ENCODE data around the gene RABEP2. TPM values are rescaled to one million over a fixed set of nuclear protein-coding genes. Genes with fewer than 3 reads are reported as not detected.

RABEP2 gene
- polyA plus RNA-seq, 2 of the 4 experiments (the other 2 are of a cell fraction), result 6.0 to 13.7 TPM

DNA sequence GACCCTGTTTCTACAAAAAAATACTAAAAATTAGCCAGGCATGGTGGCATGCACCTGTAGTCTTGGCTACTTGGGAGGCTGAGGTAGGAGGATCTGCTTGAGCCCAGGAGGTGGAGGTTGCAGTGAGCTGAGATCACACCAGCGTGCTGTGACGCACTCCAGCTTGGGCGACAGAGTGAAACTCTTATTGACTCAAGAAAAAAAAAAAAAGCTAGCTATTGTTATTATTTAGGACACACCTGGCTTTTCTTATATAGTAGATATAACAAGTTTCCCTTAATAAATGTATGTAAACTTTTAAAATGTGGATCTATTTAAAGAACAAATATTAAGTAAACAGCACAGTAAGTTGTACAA lies 1.8 kb downstream of the RABEP2 start:
- Histone ChIP-seq H3K27ac (no peak overlapping the region), H3K4me3 (no peak overlapping the region), H3K9me3 (no peaks in the 10 kb centered on the region), H3K4me2 (no peak overlapping the region), H3K4me1 (peaks cover 10% of the 10 kb centered on the region; the same call in 2 of the 3 replicates)
- ATAC-seq (no peak), FAIRE-seq (no peak), DNase-seq (ENCODE audit: low read depth in 1 of 2, low spot score in 1 of 2) (no peak)
- POLR2A ChIA-PET, result no interaction called here
- TF ChIP-seq MAFK (IDR thresholded peaks at IDR 0.05; ENCODE audit: partially characterized antibody) (no peak), POLR2AphosphoS2 (conservative IDR thresholded peaks at IDR 0.05; ENCODE audit: low read length) (no peak), HOXA7 (CRISPR knock-in tag; IDR thresholded peaks at IDR 0.05) (no peak), ZC3H11A (IDR thresholded peaks at IDR 0.05) (no peak), CBX2 (IDR thresholded peaks at IDR 0.05; ENCODE audit: borderline replicate concordance, low read depth) (no peak), CHD2 (IDR thresholded peaks at IDR 0.05; ENCODE audit: low read length, partially characterized antibody) (no peak)
- CTCF ChIA-PET, result interaction anchor here (1.1 to 4.0 kb wide), 7 partner anchors 9 to 51 kb away, joined by 3 to 12 read pairs (median 6); no protein-coding TSS in a partner anchor
- WGBS (ENCODE audit: missing lambda C conversion rate), result 87% methylated on average over 3 of the region's 3 CpGs

- H3K9me3 ChIP-seq, result no peaks in the 10 kb centered on the region
- no peak for FAIRE-seq
- CTCF ChIA-PET, result interaction anchor here (1.0 to 8.5 kb wide), 2 partner anchors 26 to 49 kb away, joined by 3 to 55 read pairs; no protein-coding TSS in a partner anchor
- WGBS (ENCODE audit: missing lambda C conversion rate), result 97% methylated on average over 3 of the region's 3 CpGs
- H3K4me2 ChIP-seq, result no peak overlapping the region
- TF ChIP-seq RARB (CRISPR knock-in tag; IDR thresholded peaks at IDR 0.05) (no peak), RFX5 (IDR thresholded peaks at IDR 0.05) (no peak), FOSL2 (IDR thresholded peaks at IDR 0.05) (no peak), FOSL2 (CRISPR knock-in tag; IDR thresholded peaks at IDR 0.05) (no peak), CHD2 (IDR thresholded peaks at IDR 0.05; ENCODE audit: low read length, partially characterized antibody) (no peak), POLR2AphosphoS2 (conservative IDR thresholded peaks at IDR 0.05; ENCODE audit: low read length) (no peak), EHMT2 (IDR thresholded peaks at IDR 0.05; ENCODE audit: low read depth) (no peak), TP53 (CRISPR knock-in tag; IDR thresholded peaks at IDR 0.05) (no peak), CEBPB (IDR thresholded peaks at IDR 0.05) (no peak), ZC3H11A (IDR thresholded peaks at IDR 0.05) (no peak), CTCF (IDR thresholded peaks at IDR 0.05) (no peak), ZFP36 (IDR thresholded peaks at IDR 0.05; ENCODE audit: borderline replicate concordance, partially characterized antibody) (no peak), KDM5A (IDR thresholded peaks at IDR 0.05) (no peak), NFE2L2 (conservative IDR thresholded peaks at IDR 0.05; ENCODE audit: low read length) (no peak), ZNF302 (CRISPR knock-in tag; IDR thresholded peaks at IDR 0.05) (no peak), HOXA7 (CRISPR knock-in tag; IDR thresholded peaks at IDR 0.05) (no peak), NPAS2 (CRISPR knock-in tag; IDR thresholded peaks at IDR 0.05; ENCODE audit: borderline replicate concordance) (no peak), ZSCAN20 (CRISPR knock-in tag; IDR thresholded peaks at IDR 0.05) (no peak)
- H3K27ac ChIP-seq, result no peak overlapping the region
- DNase-seq (ENCODE audit: low read depth in 1 of 2, low spot score in 1 of 2), result no peak
- no peak overlapping the region for H3K4me3 ChIP-seq
- H3K4me1 ChIP-seq, result 0 out of 3 replicates have a peak, but pooled peaks cover 5% of the 10 kb centered on the region
- ATAC-seq, result no peak
- POLR2A ChIA-PET, result no interaction called here
Measured at GRCh38 chr16:28918698-28919097, 6.3 kb downstream of the RABEP2 start.

DNA sequence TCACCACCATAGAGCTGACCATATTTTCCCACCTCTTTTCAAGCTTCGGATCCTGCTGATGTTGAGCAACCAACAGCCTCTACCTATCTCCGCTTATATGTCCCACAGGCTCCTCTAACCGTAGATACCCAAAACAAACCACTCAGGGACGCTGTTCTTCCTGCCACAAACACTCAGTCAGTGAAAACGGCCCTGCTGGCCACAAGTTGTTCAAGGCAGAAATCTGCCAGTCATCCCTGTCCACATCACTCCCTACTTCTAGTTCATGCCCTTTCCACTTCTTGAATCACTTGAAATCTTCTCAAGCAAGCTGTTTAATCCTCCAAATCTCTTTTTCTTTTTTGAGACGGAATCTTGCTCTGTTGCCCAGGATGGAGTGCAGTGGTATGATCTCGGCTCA lies 7.9 kb downstream of the RABEP2 start:
- TF ChIP-seq REST (IDR thresholded peaks at IDR 0.05) (no peak), PHF8 (IDR thresholded peaks at IDR 0.05; ENCODE audit: borderline replicate concordance, low read depth) (no peak), TP53 (CRISPR knock-in tag; IDR thresholded peaks at IDR 0.05) (no peak), NFE2L2 (conservative IDR thresholded peaks at IDR 0.05; ENCODE audit: low read length) (peak; percentile 71), EHF (CRISPR knock-in tag; IDR thresholded peaks at IDR 0.05) (no peak), HOXB13 (CRISPR knock-in tag; IDR thresholded peaks at IDR 0.05; ENCODE audit: low read depth) (no peak), KDM5A (IDR thresholded peaks at IDR 0.05) (no peak), HOXB5 (CRISPR knock-in tag; IDR thresholded peaks at IDR 0.05) (no peak), ZNF302 (CRISPR knock-in tag; IDR thresholded peaks at IDR 0.05) (no peak)
- Histone ChIP-seq H3K4me3 (no peak overlapping the region), H3K4me1 (0 out of 3 replicates have a peak, but pooled peaks cover 5% of the 10 kb centered on the region), H3K27ac (no peak overlapping the region), H3K9me3 (no peaks in the 10 kb centered on the region), H3K4me2 (no peak overlapping the region)
- WGBS (ENCODE audit: missing lambda C conversion rate), result 87% methylated on average over 7 of the region's 7 CpGs
- FAIRE-seq, result no peak
- ChIA-PET CTCF (interaction anchor here (0.9 to 8.5 kb wide), 6 partner anchors 10 to 43 kb away, joined by 3 to 55 read pairs (median 4); no protein-coding TSS in a partner anchor), POLR2A (no interaction called here)
- peak; percentile 31 to 35; a peak in 2 of 6 replicates for ATAC-seq
- peak in 1 of 2 experiments; percentile 24 for DNase-seq (ENCODE audit: low read depth in 1 of 2, low spot score in 1 of 2)

Measured in A549 (cell line).